HL-60 (cell line): ENCODE results near the gene CDH23.

Experiments used
- GABPA ChIP-seq: IDR thresholded peaks from 2 replicates; pipeline ENCODE4 v1.6.1; 2012; ENCODE audit warnings: low read depth
- POLR2AphosphoS5 ChIP-seq: IDR thresholded peaks from 2 replicates; pipeline ENCODE4 v1.6.1; 2012; ENCODE audit warnings: low read depth
- TF ChIP-seq, protein P1 (sequence below): IDR thresholded peaks from one replicate; pipeline ENCODE4 v1.5.1; 2011; ENCODE audit warnings: low read length, control low read depth, inconsistent platforms; ENCODE audit not compliant: insufficient read depth
- TF ChIP-seq, protein P2 (sequence below): IDR thresholded peaks from 2 replicates; pipeline ENCODE4 v1.6.1; 2012; ENCODE audit warnings: low read depth; ENCODE audit not compliant: insufficient replicate concordance

DNA sequence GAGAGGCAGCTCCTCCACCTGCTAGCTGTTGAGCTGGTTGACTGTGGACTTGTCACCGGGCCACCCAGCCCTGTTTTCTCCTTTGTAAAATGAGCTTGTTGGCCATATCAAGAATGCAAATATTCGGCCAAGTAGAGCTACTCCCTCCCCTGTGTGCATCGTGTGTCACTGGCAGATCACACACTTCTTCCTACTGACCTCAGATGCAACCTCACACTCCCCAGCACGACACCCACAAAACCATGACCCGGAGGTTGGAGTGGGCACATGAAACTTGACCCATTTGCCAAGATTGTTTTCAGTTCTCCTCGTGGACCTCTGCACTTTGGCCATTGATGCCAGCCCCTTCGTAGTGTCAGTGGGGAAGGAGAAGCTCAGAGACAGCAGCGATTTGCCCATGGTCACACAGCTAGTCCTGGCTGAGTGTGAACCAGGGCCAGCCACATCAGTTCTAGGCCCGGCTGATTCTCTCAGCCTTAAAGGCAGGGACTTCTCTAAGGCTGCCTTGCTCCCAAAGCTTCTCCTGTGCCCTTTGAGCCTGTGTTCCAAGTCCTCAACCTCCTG lies 101.1 kb downstream of the CDH23 start:
- TF ChIP-seq, protein P1, sequence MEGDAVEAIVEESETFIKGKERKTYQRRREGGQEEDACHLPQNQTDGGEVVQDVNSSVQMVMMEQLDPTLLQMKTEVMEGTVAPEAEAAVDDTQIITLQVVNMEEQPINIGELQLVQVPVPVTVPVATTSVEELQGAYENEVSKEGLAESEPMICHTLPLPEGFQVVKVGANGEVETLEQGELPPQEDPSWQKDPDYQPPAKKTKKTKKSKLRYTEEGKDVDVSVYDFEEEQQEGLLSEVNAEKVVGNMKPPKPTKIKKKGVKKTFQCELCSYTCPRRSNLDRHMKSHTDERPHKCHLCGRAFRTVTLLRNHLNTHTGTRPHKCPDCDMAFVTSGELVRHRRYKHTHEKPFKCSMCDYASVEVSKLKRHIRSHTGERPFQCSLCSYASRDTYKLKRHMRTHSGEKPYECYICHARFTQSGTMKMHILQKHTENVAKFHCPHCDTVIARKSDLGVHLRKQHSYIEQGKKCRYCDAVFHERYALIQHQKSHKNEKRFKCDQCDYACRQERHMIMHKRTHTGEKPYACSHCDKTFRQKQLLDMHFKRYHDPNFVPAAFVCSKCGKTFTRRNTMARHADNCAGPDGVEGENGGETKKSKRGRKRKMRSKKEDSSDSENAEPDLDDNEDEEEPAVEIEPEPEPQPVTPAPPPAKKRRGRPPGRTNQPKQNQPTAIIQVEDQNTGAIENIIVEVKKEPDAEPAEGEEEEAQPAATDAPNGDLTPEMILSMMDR = no peak
- TF ChIP-seq POLR2AphosphoS5 = no peak
- TF ChIP-seq, protein P2, sequence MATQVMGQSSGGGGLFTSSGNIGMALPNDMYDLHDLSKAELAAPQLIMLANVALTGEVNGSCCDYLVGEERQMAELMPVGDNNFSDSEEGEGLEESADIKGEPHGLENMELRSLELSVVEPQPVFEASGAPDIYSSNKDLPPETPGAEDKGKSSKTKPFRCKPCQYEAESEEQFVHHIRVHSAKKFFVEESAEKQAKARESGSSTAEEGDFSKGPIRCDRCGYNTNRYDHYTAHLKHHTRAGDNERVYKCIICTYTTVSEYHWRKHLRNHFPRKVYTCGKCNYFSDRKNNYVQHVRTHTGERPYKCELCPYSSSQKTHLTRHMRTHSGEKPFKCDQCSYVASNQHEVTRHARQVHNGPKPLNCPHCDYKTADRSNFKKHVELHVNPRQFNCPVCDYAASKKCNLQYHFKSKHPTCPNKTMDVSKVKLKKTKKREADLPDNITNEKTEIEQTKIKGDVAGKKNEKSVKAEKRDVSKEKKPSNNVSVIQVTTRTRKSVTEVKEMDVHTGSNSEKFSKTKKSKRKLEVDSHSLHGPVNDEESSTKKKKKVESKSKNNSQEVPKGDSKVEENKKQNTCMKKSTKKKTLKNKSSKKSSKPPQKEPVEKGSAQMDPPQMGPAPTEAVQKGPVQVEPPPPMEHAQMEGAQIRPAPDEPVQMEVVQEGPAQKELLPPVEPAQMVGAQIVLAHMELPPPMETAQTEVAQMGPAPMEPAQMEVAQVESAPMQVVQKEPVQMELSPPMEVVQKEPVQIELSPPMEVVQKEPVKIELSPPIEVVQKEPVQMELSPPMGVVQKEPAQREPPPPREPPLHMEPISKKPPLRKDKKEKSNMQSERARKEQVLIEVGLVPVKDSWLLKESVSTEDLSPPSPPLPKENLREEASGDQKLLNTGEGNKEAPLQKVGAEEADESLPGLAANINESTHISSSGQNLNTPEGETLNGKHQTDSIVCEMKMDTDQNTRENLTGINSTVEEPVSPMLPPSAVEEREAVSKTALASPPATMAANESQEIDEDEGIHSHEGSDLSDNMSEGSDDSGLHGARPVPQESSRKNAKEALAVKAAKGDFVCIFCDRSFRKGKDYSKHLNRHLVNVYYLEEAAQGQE = no peak
- no peak for TF ChIP-seq GABPA
